ENCODE results near the gene EPB41L2.

The EPB41L2 gene

GRCh38 chr6:131063764-131064272 is 773 bp upstream of the EPB41L2 start:
- DNase-seq (ENCODE audit: low spot score), result peak; percentile 39
- no peak for TF ChIP-seq CTCF (IDR thresholded peaks at IDR 0.05; ENCODE audit: borderline replicate concordance, control extremely low read depth, extremely low read depth, insufficient read depth, missing control alignments)
- in situ Hi-C loops (cut with MboI; ENCODE audit: low sequenced_read_pairs, unreplicated experiment), result no loop called here

GRCh38 chr6:131062241-131063027 is 611 bp downstream of the EPB41L2 start:
- DNase-seq (ENCODE audit: low spot score), result peak; percentile 33
- no peak for TF ChIP-seq CTCF (IDR thresholded peaks at IDR 0.05; ENCODE audit: borderline replicate concordance, control extremely low read depth, extremely low read depth, insufficient read depth, missing control alignments)
- in situ Hi-C loops (cut with MboI; ENCODE audit: low sequenced_read_pairs, unreplicated experiment), result no loop called here

GRCh38 chr6:131061751-131062119 is 1.3 kb downstream of the EPB41L2 start:
- peak; percentile 10 for DNase-seq (ENCODE audit: low spot score)
- TF ChIP-seq CTCF (IDR thresholded peaks at IDR 0.05; ENCODE audit: borderline replicate concordance, control extremely low read depth, extremely low read depth, insufficient read depth, missing control alignments), result no peak
- in situ Hi-C loops (cut with MboI; ENCODE audit: low sequenced_read_pairs, unreplicated experiment), result no loop called here

GRCh38 chr6:131061041-131061750 is 1.8 kb downstream of the EPB41L2 start:
- DNase-seq (ENCODE audit: low spot score), result peak; percentile 22
- in situ Hi-C loops (cut with MboI; ENCODE audit: low sequenced_read_pairs, unreplicated experiment), result no loop called here
- no peak for TF ChIP-seq CTCF (IDR thresholded peaks at IDR 0.05; ENCODE audit: borderline replicate concordance, control extremely low read depth, extremely low read depth, insufficient read depth, missing control alignments)

GRCh38 chr6:131060311-131060710 is 2.7 kb downstream of the EPB41L2 start:
- TF ChIP-seq CTCF (IDR thresholded peaks at IDR 0.05; ENCODE audit: borderline replicate concordance, control extremely low read depth, extremely low read depth, insufficient read depth, missing control alignments), result no peak
- peak; percentile 21 for DNase-seq (ENCODE audit: low spot score)

GRCh38 chr6:131059486-131059885 is 3.6 kb downstream of the EPB41L2 start:
- no peak for DNase-seq (ENCODE audit: low spot score)
- in situ Hi-C loops (cut with MboI; ENCODE audit: low sequenced_read_pairs, unreplicated experiment), result no loop called here
- no peak for TF ChIP-seq CTCF (IDR thresholded peaks at IDR 0.05; ENCODE audit: borderline replicate concordance, control extremely low read depth, extremely low read depth, insufficient read depth, missing control alignments)

More at GRCh38 chr6:131060311-131060710, 2.7 kb downstream of the EPB41L2 start:
- in situ Hi-C loops (cut with MboI; ENCODE audit: low sequenced_read_pairs, unreplicated experiment), result no loop called here

All from GM13976 (cell line).